Calu3 (cell line): Measurements from ENCODE around the gene FCSK. TPM values are rescaled to one million over a fixed set of nuclear protein-coding genes. Genes with fewer than 3 reads are reported as not detected.
"Not testable (repeated sequence)": the region's sequence is repeated elsewhere in the genome, so short reads cannot be mapped to it uniquely, and the experiment has no call there.

Experiments
- BruUV-seq: library from RNA; stranded (reverse); fragments of 400-500 nt; replicated peaks from 2 replicates; lab custom pipeline; 2021; lab: Mats Ljungman, UMichigan
- CTCF ChIA-PET: fragments of 300-600 bp; sonication (Branson Sonifier 250); formaldehyde crosslinking; loops from one replicate; lab custom pipeline; 2022; ENCODE audit warnings: antibody characterized with exemption; lab: Charles Lee
- DNase-seq: peaks from one replicate; pipeline ENCODE4 v3.0.0; 2022
- H3K27ac Mint-ChIP-seq: one replicate; pipeline ENCODE4 v1.8.0; 2022; ENCODE audit warnings: mixed read lengths; ENCODE audit not compliant: unreplicated experiment
- H3K27me3 Mint-ChIP-seq: one replicate; pipeline ENCODE4 v1.8.0; 2022; ENCODE audit warnings: mixed read lengths; ENCODE audit not compliant: unreplicated experiment
- H3K36me3 Mint-ChIP-seq: one replicate; pipeline ENCODE4 v1.8.0; 2022; ENCODE audit warnings: mild to moderate bottlenecking, moderate library complexity, mixed read lengths; ENCODE audit not compliant: insufficient read depth, unreplicated experiment
- H3K4me1 Mint-ChIP-seq: one replicate; pipeline ENCODE4 v1.8.0; 2022; ENCODE audit warnings: mild to moderate bottlenecking, low read depth, mixed read lengths; ENCODE audit not compliant: unreplicated experiment
- H3K4me3 Mint-ChIP-seq: one replicate; pipeline ENCODE4 v1.8.0; 2022; ENCODE audit warnings: mild to moderate bottlenecking, low read depth, moderate library complexity, mixed read lengths; ENCODE audit not compliant: unreplicated experiment
- H3K9me3 Mint-ChIP-seq: one replicate; pipeline ENCODE4 v1.8.0; 2022; ENCODE audit warnings: low read depth, mixed read lengths; ENCODE audit not compliant: unreplicated experiment
- CTCF ChIP-seq: fragments of 200-600 bp; IDR thresholded peaks from one replicate; pipeline ENCODE4 v1.8.0; 2022; ENCODE audit warnings: antibody characterized with exemption; ENCODE audit not compliant: unreplicated experiment
- intact Hi-C: fragments of 100-400 bp; cut with micrococcal nuclease; formaldehyde crosslinking; loops from one replicate; pipeline ENCODE4 v1.10.0; 2022; ENCODE audit not compliant: unreplicated experiment
- total RNA-seq: library from RNA; stranded (reverse); gene quantifications from 2 replicates; pipeline ENCODE4 v1.2.3, GENCODE V29; 2022

Gene FCSK
- total RNA-seq, 1 experiment from 2014 or later, result 27.6 TPM

GRCh38 chr16:70523076-70523742, 68.8 kb downstream of the FCSK start, which contains the start of gene COG4:
TSS of gene COG4 (minus strand) at chr16:70523554. CDS start at chr16:70523543, 11 bp downstream.
- TF ChIP-seq CTCF, result no peak
- BruUV-seq, result TSS peak; percentile 86
- Mint-ChIP-seq H3K27ac (peak within 1 kb of the TSS; percentile 99), H3K36me3 (peaks cover 63% of the 10 kb centered on the region), H3K9me3 (no peaks in the 10 kb centered on the region), H3K4me1 (peaks cover 17% of the 10 kb centered on the region), H3K4me3 (peak within 1 kb of the TSS; percentile 89), H3K27me3 (no peaks in the 10 kb centered on the region)
- intact Hi-C loops, result no loop called here
- CTCF ChIA-PET, result interaction anchor here (0.8 to 1.4 kb wide), 2 partner anchors 9 to 144 kb away, joined by 3 to 4 read pairs; no protein-coding TSS in a partner anchor
- peak; percentile 93 for DNase-seq

- peak within 1 kb of the TSS; percentile 99 for H3K27ac Mint-ChIP-seq
- H3K36me3 Mint-ChIP-seq, result peaks cover 69% of the 10 kb centered on the region
- no peaks in the 10 kb centered on the region for H3K27me3 Mint-ChIP-seq
- TF ChIP-seq CTCF, result no peak
- H3K4me1 Mint-ChIP-seq, result peaks cover 22% of the 10 kb centered on the region
- no peaks in the 10 kb centered on the region for H3K9me3 Mint-ChIP-seq
- peak; percentile 66 for DNase-seq
- intact Hi-C loops, result no loop called here
- H3K4me3 Mint-ChIP-seq, result peak within 1 kb of the TSS; percentile 89
- BruUV-seq, result no TSS peak
- CTCF ChIA-PET, result interaction anchor here (0.8 kb wide), 1 partner anchor 8 kb away, joined by 4 read pairs; no protein-coding TSS in a partner anchor
Observed at GRCh38 chr16:70523743-70524398, 69.5 kb downstream of the FCSK start, which contains the start of gene SF3B3. TSS of gene SF3B3 (plus strand) at chr16:70523816. CDS start at chr16:70526657, 2,841 bp downstream.

GRCh38 chr16:70524399-70524825, 70.0 kb downstream of the FCSK start:
- peak; percentile 18 for DNase-seq
- Mint-ChIP-seq H3K4me3 (peak overlapping the region; percentile 89), H3K27ac (peak overlapping the region; percentile 99), H3K36me3 (peaks cover 75% of the 10 kb centered on the region), H3K4me1 (peaks cover 27% of the 10 kb centered on the region)
- intact Hi-C loops, H3K9me3 Mint-ChIP-seq, CTCF ChIA-PET, H3K27me3 Mint-ChIP-seq: not testable (repeated sequence)
- TSS peak; percentile 76 for BruUV-seq

GRCh38 chr16:70526403-70526802, 72.0 kb downstream of the FCSK start:
- CTCF ChIA-PET, result interaction anchor here (1.0 kb wide), 1 partner anchor 12 kb away, joined by 3 read pairs; no protein-coding TSS in a partner anchor
- H3K27me3 Mint-ChIP-seq, result no peaks in the 10 kb centered on the region
- no peaks in the 10 kb centered on the region for H3K9me3 Mint-ChIP-seq
- peaks cover 92% of the 10 kb centered on the region for H3K36me3 Mint-ChIP-seq
- TF ChIP-seq CTCF, result no peak
- intact Hi-C loops, result loop anchor here (5.0 kb wide), 1 partner anchor 126 kb away; no protein-coding TSS in a partner anchor
- peak overlapping the region; percentile 89 for H3K4me3 Mint-ChIP-seq
- H3K4me1 Mint-ChIP-seq, result peaks cover 29% of the 10 kb centered on the region
- no TSS peak for BruUV-seq
- H3K27ac Mint-ChIP-seq, result peak overlapping the region; percentile 66
- no peak for DNase-seq
